Mucosa of stomach (tissue), 1 donor: Measurements from ENCODE around the gene FBXL13.

ENCODE experiments used
- H3K27me3 ChIP-seq: one replicate; pipeline ENCODE4 v1.7.0; 2013; ENCODE audit warnings: mild to moderate bottlenecking, low read length; ENCODE audit not compliant: control insufficient read depth, insufficient read depth
- H3K36me3 ChIP-seq: one replicate; pipeline ENCODE4 v1.7.0; 2013; ENCODE audit warnings: low read length; ENCODE audit not compliant: control insufficient read depth, insufficient read depth
- H3K4me1 ChIP-seq: one replicate; pipeline ENCODE4 v1.7.0; 2013; ENCODE audit warnings: mild to moderate bottlenecking, low read length; ENCODE audit not compliant: control insufficient read depth, insufficient read depth
- H3K4me3 ChIP-seq: one replicate; pipeline ENCODE4 v1.7.0; 2013; ENCODE audit warnings: low read length
- H3K9ac ChIP-seq: one replicate; pipeline ENCODE4 v1.7.0; 2013; ENCODE audit warnings: mild to moderate bottlenecking, low read length, moderate library complexity
- H3K9me3 ChIP-seq: one replicate; pipeline ENCODE4 v1.7.0; 2013; ENCODE audit warnings: mild to moderate bottlenecking, low read length, moderate library complexity; ENCODE audit not compliant: control insufficient read depth
- donor health status: Pancreatic carcinoma.

Gene FBXL13

GRCh38 chr7:102874166-102874829 lies 200.3 kb downstream of the FBXL13 start:
- Histone ChIP-seq H3K27me3 (no peaks in the 10 kb centered on the region), H3K4me3 (no peak overlapping the region), H3K9ac (no peak overlapping the region), H3K4me1 (peaks cover 35% of the 10 kb centered on the region), H3K36me3 (no peaks in the 10 kb centered on the region), H3K9me3 (no peaks in the 10 kb centered on the region)

GRCh38 chr7:102873470-102874165 lies 201.0 kb downstream of the FBXL13 start:
- Histone ChIP-seq H3K9ac (no peak overlapping the region), H3K36me3 (no peaks in the 10 kb centered on the region), H3K4me3 (no peak overlapping the region), H3K4me1 (peaks cover 35% of the 10 kb centered on the region), H3K9me3 (no peaks in the 10 kb centered on the region), H3K27me3 (no peaks in the 10 kb centered on the region)

DNA sequence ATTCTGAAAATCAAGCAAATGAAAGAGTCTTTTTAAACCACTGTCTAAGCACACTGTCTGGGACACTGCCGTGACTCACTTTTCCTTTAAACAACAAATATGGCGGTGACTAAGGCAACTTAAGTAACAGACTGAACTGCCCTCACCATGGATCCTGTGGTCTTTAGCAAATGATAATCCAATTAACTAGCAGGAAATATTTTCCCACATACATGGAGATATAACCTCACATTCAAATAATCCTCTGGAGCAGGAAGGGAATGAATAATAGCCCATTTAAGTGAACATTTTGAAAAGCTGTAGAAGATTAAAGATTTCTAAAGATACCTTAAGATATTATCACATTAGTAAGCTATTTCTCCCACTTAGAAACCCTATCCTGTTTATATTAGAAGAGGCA lies 202.1 kb downstream of the FBXL13 start:
- peaks cover 35% of the 10 kb centered on the region for H3K4me1 ChIP-seq
- H3K4me3 ChIP-seq = no peak overlapping the region
- H3K36me3 ChIP-seq = no peaks in the 10 kb centered on the region
- no peak overlapping the region for H3K9ac ChIP-seq
- H3K27me3 ChIP-seq = no peaks in the 10 kb centered on the region
- no peaks in the 10 kb centered on the region for H3K9me3 ChIP-seq

DNA sequence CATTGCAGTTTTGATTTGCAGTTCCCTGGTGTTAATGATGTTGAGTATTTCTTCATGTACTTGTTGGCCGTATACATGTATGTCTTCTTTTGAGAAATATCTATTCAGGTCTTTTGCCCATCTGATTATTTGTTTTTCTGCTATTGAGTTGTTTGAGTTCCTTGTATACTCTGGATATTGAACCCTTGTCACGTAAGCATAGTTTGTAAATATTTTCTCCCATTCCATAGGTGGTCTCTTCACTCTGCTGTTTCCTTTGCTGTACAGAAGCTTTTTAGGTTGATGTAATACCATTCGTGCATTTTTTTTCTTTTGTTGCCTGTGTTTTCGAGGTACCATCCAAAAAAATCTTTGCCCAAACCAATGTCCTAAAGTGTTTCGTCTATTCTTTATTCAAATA lies 205.4 kb downstream of the FBXL13 start:
- Histone ChIP-seq H3K4me1 (peaks cover 11% of the 10 kb centered on the region), H3K9ac (no peak overlapping the region), H3K4me3 (no peak overlapping the region), H3K9me3 (no peaks in the 10 kb centered on the region), H3K27me3 (no peaks in the 10 kb centered on the region), H3K36me3 (no peaks in the 10 kb centered on the region)

GRCh38 chr7:102866535-102867215 lies 207.9 kb downstream of the FBXL13 start:
- no peaks in the 10 kb centered on the region for H3K4me1 ChIP-seq
- no peaks in the 10 kb centered on the region for H3K27me3 ChIP-seq
- no peaks in the 10 kb centered on the region for H3K9me3 ChIP-seq
- H3K4me3 ChIP-seq = no peak overlapping the region
- no peaks in the 10 kb centered on the region for H3K36me3 ChIP-seq
- no peak overlapping the region for H3K9ac ChIP-seq

DNA sequence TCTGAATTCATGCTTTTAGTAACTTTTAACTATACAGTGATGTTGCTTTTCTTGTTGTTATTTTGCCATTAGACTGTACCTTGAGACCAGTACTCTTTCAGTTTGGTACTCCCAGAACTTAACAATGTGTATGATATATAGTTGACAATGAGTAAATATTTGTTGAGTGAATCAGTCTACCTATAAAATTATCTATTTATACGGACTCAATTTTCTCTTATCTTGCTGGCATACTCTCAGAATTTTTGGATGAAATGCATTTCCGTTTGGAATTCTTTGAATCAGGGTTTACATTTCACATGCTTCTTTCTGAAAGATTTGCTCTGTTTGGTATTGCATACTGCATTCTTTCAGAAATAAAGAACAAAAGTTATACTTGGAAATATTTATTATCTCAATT lies 209.6 kb downstream of the FBXL13 start:
- no peaks in the 10 kb centered on the region for H3K4me1 ChIP-seq
- H3K4me3 ChIP-seq = no peak overlapping the region
- no peak overlapping the region for H3K9ac ChIP-seq
- no peaks in the 10 kb centered on the region for H3K27me3 ChIP-seq
- no peaks in the 10 kb centered on the region for H3K36me3 ChIP-seq
- no peaks in the 10 kb centered on the region for H3K9me3 ChIP-seq

DNA sequence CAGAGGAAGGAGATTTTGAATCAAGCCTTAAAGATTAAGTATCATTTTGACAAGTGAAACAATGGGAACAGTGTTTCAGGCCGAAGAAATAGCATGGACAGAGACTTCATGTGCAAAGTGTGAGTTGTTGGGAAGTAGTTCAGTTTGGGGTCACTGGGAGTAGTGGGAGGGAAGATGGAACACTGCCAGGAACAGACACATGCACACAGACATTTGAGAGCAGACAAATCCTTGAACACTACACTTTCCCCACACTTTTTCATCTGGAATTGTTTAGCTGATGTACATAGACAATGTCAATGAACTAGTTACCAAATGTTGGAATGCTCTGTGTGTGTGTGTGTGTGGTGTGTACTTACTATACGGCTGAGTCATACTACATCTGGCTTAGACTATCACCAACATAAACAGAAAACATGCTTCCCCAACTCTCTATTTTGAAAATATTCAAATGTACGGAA lies 214.2 kb downstream of the FBXL13 start:
- H3K9ac ChIP-seq = no peak overlapping the region
- no peaks in the 10 kb centered on the region for H3K4me1 ChIP-seq
- H3K4me3 ChIP-seq = no peak overlapping the region
- no peaks in the 10 kb centered on the region for H3K36me3 ChIP-seq
- no peaks in the 10 kb centered on the region for H3K9me3 ChIP-seq
- no peaks in the 10 kb centered on the region for H3K27me3 ChIP-seq

DNA sequence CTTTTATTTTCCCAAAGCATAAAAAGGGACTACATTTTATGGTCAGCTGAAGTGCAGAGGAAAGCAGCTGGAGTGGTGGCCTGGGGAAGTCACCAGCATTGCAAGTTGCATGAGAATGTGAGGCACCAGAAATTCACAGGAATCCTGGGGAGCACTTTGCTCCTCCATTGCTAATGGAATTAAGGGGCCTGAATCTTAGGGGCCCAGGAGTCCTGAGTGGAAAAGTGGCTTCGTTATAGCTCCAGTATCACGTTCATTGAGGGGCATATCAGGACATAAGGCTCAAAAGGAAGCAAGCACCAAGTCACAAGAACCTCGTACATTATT lies 214.8 kb downstream of the FBXL13 start:
- no peaks in the 10 kb centered on the region for H3K4me1 ChIP-seq
- H3K36me3 ChIP-seq = no peaks in the 10 kb centered on the region
- no peaks in the 10 kb centered on the region for H3K27me3 ChIP-seq
- H3K4me3 ChIP-seq = no peak overlapping the region
- no peaks in the 10 kb centered on the region for H3K9me3 ChIP-seq
- no peak overlapping the region for H3K9ac ChIP-seq

DNA sequence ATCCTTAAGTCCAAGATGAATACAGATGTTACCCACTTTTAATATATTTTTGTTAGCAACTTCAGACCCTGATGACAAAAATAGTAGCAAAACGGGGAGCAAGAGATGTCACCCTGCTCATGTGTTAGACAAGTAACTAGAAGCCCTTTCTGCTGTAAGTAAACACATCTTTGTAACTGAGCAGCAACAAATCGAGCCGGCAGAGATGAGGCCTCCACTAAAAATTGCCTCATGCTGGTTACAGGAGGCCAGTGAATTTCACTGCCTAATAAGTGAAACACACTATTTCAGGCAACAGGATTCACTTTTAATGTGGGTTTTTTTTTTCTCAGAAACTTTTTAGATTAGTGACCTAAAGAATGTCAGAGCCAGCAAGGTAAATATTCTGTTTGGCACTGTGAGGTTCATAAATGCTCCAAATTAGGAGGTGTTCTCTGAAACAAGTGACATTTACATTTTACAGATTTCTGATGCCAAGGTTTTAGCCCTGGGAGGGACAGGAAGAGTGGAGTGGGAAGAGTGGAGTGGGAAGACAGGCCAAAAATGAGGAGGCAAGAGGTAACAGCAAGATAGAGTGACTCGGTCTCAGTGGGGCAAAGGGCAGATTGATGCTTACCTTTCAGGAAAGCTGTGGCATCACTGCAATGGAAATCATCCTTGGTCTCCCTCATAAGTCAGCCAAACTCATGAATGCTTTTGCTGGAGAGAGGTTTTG lies 215.4 kb downstream of the FBXL13 start:
- Histone ChIP-seq H3K4me1 (no peaks in the 10 kb centered on the region), H3K27me3 (no peaks in the 10 kb centered on the region), H3K9ac (no peak overlapping the region)

DNA sequence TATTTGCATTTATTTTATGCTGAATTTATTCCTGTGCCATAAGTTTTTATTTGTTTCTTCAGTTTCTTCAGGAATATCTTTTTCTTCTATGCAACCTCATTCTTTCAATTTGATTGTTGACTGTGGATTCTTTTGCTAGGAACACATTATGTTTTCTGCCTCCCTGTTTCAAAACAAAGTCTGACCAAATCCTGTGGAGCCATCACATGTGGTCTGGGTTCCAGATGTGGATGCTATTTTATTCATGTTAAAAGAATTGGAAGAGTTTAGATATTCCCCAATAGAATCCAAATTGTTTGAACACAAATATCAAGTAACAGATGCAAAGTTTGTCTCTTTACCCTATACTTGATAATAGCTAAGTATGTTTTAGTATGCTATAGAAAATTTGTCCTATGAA lies 218.6 kb downstream of the FBXL13 start:
- Histone ChIP-seq H3K27me3 (no peaks in the 10 kb centered on the region), H3K9ac (no peak overlapping the region), H3K36me3 (no peaks in the 10 kb centered on the region), H3K9me3 (no peaks in the 10 kb centered on the region), H3K4me3 (no peak overlapping the region), H3K4me1 (no peaks in the 10 kb centered on the region)

More for the DNA sequence above, 215.4 kb downstream of the FBXL13 start:
- Histone ChIP-seq H3K9me3 (no peaks in the 10 kb centered on the region), H3K36me3 (no peaks in the 10 kb centered on the region), H3K4me3 (no peak overlapping the region)

GRCh38 chr7:102849538-102849937 lies 225.1 kb downstream of the FBXL13 start:
- Histone ChIP-seq H3K9ac (no peak overlapping the region), H3K36me3 (no peaks in the 10 kb centered on the region), H3K9me3 (no peaks in the 10 kb centered on the region), H3K27me3 (no peaks in the 10 kb centered on the region), H3K4me1 (no peaks in the 10 kb centered on the region), H3K4me3 (no peak overlapping the region)

GRCh38 chr7:102849079-102849478 lies 225.5 kb downstream of the FBXL13 start:
- Histone ChIP-seq H3K4me3 (no peak overlapping the region), H3K36me3 (no peaks in the 10 kb centered on the region), H3K4me1 (no peaks in the 10 kb centered on the region), H3K9ac (no peak overlapping the region), H3K9me3 (no peaks in the 10 kb centered on the region), H3K27me3 (no peaks in the 10 kb centered on the region)
